CD4-positive, alpha-beta T cell treated with Interferon gamma for 1 hour (primary cell): ENCODE measurements around the gene COL8A1.

Experiments
- DNase-seq: peaks from one replicate; pipeline ENCODE4 v3.0.0-alpha.2; 2020

Gene COL8A1

GRCh38 chr3:99765042-99765942 is 126.9 kb downstream of the COL8A1 start:
- DNase-seq = no peak

DNA sequence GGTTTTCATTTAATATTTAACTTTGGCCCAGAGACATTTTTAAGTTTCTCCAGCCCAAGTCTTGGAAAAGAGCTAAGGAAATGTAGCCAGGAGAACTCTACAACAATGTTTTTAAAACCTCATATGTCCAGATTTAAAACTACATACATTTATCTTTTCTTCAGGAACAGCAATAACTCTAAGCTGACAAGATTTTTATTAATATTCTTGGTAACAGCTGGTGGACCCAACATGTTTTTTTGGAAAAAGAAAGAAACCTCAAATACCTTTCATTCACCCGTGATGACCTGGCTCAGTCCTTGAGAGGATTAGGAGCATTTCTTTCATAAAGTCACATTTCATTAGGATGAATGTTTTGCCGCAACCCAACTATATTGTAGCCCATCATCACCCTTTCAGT is 128.9 kb downstream of the COL8A1 start:
- no peak for DNase-seq

- DNase-seq = no peak
These were observed 129.7 kb downstream of the COL8A1 start for GRCh38 chr3:99768126-99768525.

GRCh38 chr3:99768808-99769501 is 130.6 kb downstream of the COL8A1 start:
- no peak for DNase-seq

DNA sequence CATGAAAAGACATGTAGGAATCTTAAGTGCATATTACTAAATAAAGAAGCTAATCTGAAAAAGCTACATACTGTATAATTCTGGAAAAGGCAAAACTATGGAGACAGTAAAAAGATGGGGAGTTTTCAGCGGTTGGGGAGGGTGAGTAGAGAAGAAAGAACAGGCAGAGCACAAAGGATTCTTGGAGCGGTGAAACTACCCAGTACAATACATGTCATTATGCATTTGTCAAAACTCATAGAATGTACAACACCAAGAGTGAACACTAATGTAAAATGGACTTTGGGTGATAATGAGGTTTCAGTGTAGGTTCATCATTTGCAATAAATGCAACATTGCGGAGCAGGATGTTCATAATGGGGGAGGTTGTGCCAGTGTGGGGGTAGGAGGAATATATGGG is 133.8 kb downstream of the COL8A1 start:
- no peak for DNase-seq

GRCh38 chr3:99772671-99773070 is 134.3 kb downstream of the COL8A1 start:
- DNase-seq = no peak

DNA sequence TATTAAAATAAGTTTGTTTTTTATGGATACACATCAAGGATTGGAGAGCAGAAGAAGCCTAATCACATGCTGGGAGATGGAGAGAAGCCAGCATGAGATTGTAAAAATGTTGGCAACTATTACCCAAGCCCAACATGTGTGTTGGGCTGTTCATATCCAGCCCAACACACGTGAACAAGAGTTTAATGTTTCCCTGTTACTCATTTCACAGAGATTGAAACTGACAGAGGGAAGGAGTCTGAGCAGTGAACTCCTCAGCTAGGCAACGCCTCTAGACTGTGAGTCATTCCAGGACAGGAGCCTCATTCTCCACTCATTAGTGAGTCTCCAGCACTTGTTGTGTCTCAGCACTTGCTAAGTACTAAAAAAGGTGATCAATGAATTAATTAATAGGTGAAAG is 136.1 kb downstream of the COL8A1 start:
- DNase-seq = no peak

DNA sequence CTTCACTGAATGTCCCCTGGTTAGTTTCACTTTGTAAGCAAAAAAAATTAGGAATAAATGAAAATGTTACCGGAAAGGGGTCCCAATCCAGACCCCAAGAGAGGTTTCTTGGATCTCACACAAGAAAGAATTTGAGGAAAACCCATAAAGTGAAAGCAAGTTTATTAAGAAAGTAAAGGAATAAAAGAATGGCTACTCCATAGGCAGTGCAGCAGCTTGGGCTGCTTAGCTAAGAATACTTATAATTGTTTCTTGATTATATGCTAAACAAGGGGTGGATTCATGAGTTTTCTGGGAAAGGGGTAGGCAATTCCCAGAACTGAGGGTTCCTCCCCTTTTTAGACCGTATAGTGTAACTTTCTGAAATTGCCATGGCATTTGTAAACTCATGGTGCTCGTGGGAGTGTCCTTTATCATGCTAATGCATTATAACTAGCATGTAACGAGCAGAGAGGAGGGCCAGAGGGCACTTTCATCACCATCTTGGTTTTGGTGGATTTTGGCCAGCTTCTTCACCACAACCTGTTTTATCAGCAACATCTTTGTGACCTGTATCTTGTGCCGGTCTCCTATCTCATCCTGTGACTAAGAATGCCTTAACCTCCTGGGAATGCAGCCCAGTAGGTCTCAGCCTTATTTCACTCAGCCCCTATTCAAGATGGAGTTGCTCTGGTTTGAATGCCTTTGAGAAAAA is 138.3 kb downstream of the COL8A1 start:
- DNase-seq = no peak

DNA sequence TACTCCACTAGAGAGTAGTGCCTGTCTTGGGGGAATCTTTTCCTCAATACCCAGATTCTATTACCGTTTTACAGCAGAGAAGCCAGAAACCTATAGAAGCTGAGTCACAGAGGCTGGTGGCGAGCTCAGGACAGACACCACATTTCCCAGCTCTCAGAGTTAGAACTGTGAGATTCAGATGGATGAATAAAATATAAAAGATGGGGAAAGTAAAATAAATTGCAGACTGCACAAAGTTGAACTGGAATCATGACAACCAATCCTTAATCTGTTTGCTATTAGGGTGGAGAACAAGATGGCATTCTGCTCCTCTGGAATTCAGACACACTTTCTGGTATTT is 138.8 kb downstream of the COL8A1 start:
- no peak for DNase-seq

DNA sequence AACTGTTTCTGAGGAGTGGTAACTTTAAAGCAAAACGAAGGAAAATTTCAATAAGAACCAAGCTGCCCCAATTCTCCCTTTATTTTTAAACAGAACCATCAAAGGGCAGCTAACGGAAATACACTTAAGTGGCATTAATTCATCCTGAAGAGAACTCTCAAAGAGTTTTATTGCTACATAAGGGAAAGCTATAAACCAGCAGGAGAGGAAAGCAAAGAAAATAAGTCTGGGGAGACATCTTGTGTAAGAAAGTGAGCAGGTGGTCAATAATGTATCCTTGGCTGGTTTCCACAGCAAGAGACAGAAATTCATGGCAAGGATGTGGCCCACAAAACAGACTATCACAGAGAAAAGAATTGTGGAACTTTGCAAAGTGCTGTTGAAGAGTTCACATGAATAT is 139.3 kb downstream of the COL8A1 start:
- DNase-seq = no peak

- no peak for DNase-seq
These were observed 142.4 kb downstream of the COL8A1 start for GRCh38 chr3:99780749-99781148.

DNA sequence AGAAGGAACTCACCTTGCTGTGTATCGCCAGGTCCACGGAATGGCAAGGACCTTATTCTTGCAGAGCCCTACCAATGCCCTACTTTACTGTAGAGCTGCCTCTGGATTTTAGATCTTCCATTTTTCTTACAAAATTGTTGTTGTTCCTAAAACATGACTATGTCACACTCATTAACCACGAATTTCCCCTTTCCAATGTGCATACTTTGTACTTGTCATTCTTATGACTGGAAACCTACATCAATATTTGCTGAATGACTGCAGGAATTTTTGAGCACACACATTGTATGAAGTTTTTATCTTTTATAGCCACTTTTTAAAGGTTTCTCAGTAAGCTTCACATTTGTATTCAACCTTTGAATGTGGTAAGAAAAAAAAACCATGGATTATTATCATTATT is 143.4 kb downstream of the COL8A1 start:
- DNase-seq = no peak

- no peak for DNase-seq
These were observed 144.7 kb downstream of the COL8A1 start for GRCh38 chr3:99783011-99783573.

GRCh38 chr3:99789011-99789721 is 150.8 kb downstream of the COL8A1 start:
- no peak for DNase-seq

- no peak for DNase-seq
These were observed 156.1 kb downstream of the COL8A1 start for GRCh38 chr3:99794485-99794884.

GRCh38 chr3:99795573-99795972 is 157.2 kb downstream of the COL8A1 start:
- no peak for DNase-seq

DNA sequence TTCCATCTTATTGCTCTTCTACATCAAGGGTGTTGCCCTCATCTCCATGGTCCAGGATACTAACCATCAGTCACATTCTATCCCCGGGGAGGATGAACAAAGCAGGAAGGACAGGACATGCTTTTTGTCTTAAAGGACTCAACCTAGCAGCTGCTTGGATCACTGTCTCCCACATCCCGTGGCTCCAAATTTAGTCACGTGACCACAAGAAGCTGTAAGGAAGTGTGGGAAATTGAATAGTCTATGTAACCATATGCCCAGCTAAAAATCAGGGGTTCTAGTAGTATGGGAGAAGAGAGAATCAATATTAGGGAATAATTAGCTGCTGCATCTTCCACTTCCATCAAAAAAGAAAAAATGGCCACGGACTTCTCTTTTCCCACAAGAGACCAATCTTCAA is 161.0 kb downstream of the COL8A1 start:
- no peak for DNase-seq

DNA sequence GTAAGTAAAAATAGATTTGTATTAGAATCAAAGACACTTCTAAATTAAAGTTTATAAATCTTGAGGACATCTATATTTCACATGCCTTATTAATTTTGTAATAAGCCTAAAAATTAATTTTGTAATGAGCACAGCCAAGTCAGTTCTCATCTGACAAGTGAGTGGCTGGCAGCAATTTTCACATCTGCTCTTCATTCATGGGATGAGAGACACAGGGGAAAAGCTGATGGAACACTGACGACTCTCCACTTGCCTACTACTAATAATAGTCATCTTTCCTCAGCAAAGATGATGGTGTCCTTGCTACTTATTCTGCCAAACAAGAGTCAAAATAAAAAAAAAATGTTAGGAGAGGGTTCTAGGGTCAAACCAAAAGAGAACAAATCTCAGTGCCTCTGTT is 164.9 kb downstream of the COL8A1 start:
- no peak for DNase-seq

GRCh38 chr3:99805160-99805559 is 166.8 kb downstream of the COL8A1 start:
- DNase-seq = no peak

GRCh38 chr3:99808163-99808794 is 169.9 kb downstream of the COL8A1 start:
- DNase-seq = no peak

- no peak for DNase-seq
These were observed 171.2 kb downstream of the COL8A1 start for GRCh38 chr3:99809565-99809964.

GRCh38 chr3:99810403-99810802 is 172.0 kb downstream of the COL8A1 start:
- DNase-seq = no peak
